Sigmoid colon (tissue), 4 donors: ENCODE results near the gene IPPK.

ENCODE experiments used
- CTCF ChIP-seq, 4 experiments: fragments of 450-650 bp in 3 of 4; fragments of 200-600 bp in 1 of 4; IDR thresholded peaks; one replicate each; pipeline ENCODE4 v1.5.1; 2016 to 2019; ENCODE audit warnings: antibody characterized with exemption in 4 of 4, mild to moderate bottlenecking in 3 of 4, moderate library complexity in 2 of 4
- EP300 ChIP-seq, 4 donors: sonication (generic); formaldehyde crosslinking; IDR thresholded peaks; one replicate each; pipeline ENCODE4 v1.6.1; 2017; ENCODE audit warnings: antibody characterized with exemption in 4 of 4
- POLR2A ChIP-seq, 2 donors: fragments of 450-650 bp; IDR thresholded peaks; one replicate each; pipeline ENCODE4 v1.6.1; 2016; ENCODE audit warnings: antibody characterized with exemption in 2 of 2, mild to moderate bottlenecking in 2 of 2, moderate library complexity in 2 of 2
- POLR2AphosphoS5 ChIP-seq, 4 donors: sonication (generic); formaldehyde crosslinking; IDR thresholded peaks; one replicate each; pipeline ENCODE4 v1.6.1; 2017; ENCODE audit warnings: antibody characterized with exemption in 4 of 4

- TF ChIP-seq POLR2A (IDR thresholded peaks at IDR 0.05) (no peak), CTCF (IDR thresholded peaks at IDR 0.05) (no peak), POLR2AphosphoS5 (IDR thresholded peaks at IDR 0.05) (no peak), EP300 (IDR thresholded peaks at IDR 0.05) (no peak)
Observed at GRCh38 chr9:92679413-92680165, 9.7 kb upstream of the IPPK start.
